ENCODE data around the gene CFAP46.
A peak's percentile ranks its signal among the peaks of the same experiment; 100 is the strongest.

Gene CFAP46

GRCh38 chr10:132921818-132922807 is 20.3 kb downstream of the CFAP46 start:
- intact Hi-C loops (cut with DNase I) = no loop called here

GRCh38 chr10:132921086-132921485 is 21.3 kb downstream of the CFAP46 start:
- DNase-seq = no peak
- intact Hi-C loops (cut with DNase I) = no loop called here

More at GRCh38 chr10:132921818-132922807, 20.3 kb downstream of the CFAP46 start:
- no peak for DNase-seq

GRCh38 chr10:132920101-132920925 is 22.1 kb downstream of the CFAP46 start:
- DNase-seq = no peak
- intact Hi-C loops (cut with DNase I) = no loop called here

- no peak for DNase-seq
- intact Hi-C loops (cut with DNase I) = no loop called here
Measured at GRCh38 chr10:132919374-132920100, 22.8 kb downstream of the CFAP46 start.

GRCh38 chr10:132918617-132919373 is 23.6 kb downstream of the CFAP46 start:
- intact Hi-C loops (cut with DNase I) = no loop called here
- peak in 1 of 42 donors; percentile 2 for DNase-seq

GRCh38 chr10:132918264-132918616 is 24.1 kb downstream of the CFAP46 start:
- DNase-seq = no peak
- intact Hi-C loops (cut with DNase I) = no loop called here

GRCh38 chr10:132916956-132917666 is 25.3 kb downstream of the CFAP46 start:
- intact Hi-C loops (cut with DNase I) = no loop called here
- no peak for DNase-seq

GRCh38 chr10:132916421-132916841 is 25.9 kb downstream of the CFAP46 start:
- intact Hi-C loops (cut with DNase I) = no loop called here
- no peak for DNase-seq

GRCh38 chr10:132915411-132915810 is 27.0 kb downstream of the CFAP46 start:
- intact Hi-C loops (cut with DNase I) = no loop called here
- no peak for DNase-seq

GRCh38 chr10:132914732-132915131 is 27.6 kb downstream of the CFAP46 start:
- intact Hi-C loops (cut with DNase I) = no loop called here
- no peak for DNase-seq

- DNase-seq = no peak
- intact Hi-C loops (cut with DNase I) = no loop called here
Measured at GRCh38 chr10:132913559-132914115, 28.7 kb downstream of the CFAP46 start.

- intact Hi-C loops (cut with DNase I) = no loop called here
- no peak for DNase-seq
Measured at GRCh38 chr10:132912713-132913558, 29.4 kb downstream of the CFAP46 start.

- intact Hi-C loops (cut with DNase I) = no loop called here
- DNase-seq = no peak
Measured at GRCh38 chr10:132912225-132912712, 30.1 kb downstream of the CFAP46 start.

- intact Hi-C loops (cut with DNase I) = no loop called here
- DNase-seq = no peak
Measured at GRCh38 chr10:132911786-132912097, 30.6 kb downstream of the CFAP46 start.

GRCh38 chr10:132910901-132911785 is 31.2 kb downstream of the CFAP46 start:
- intact Hi-C loops (cut with DNase I) = no loop called here
- DNase-seq = no peak

All from head of caudate nucleus (tissue), 42 donors.